GM18868 (cell line): ENCODE results near the gene HTR1D.

Experiments used
- ATAC-seq: cut with Tn5 transposase; IDR thresholded peaks from one replicate; pipeline ENCODE4 v1.9.1; 2021; ENCODE audit warnings: mild to moderate bottlenecking, moderate library complexity; ENCODE audit not compliant: unreplicated experiment

Gene HTR1D

GRCh38 chr1:23187637-23188036, 29.7 kb downstream of the HTR1D start:
- no peak for ATAC-seq

- ATAC-seq: no peak
Measured at GRCh38 chr1:23185381-23185780, 31.9 kb downstream of the HTR1D start.

GRCh38 chr1:23184212-23184934, 32.9 kb downstream of the HTR1D start:
- ATAC-seq: no peak

GRCh38 chr1:23179862-23180261, 37.4 kb downstream of the HTR1D start:
- ATAC-seq: no peak

GRCh38 chr1:23178950-23179349, 38.4 kb downstream of the HTR1D start:
- no peak for ATAC-seq

- ATAC-seq: no peak
Measured at GRCh38 chr1:23178414-23178813, 38.9 kb downstream of the HTR1D start.

GRCh38 chr1:23177438-23178380, 39.6 kb downstream of the HTR1D start:
- peak; percentile 71 for ATAC-seq

GRCh38 chr1:23177031-23177430, 40.3 kb downstream of the HTR1D start:
- ATAC-seq: no peak

GRCh38 chr1:23174426-23175110, 42.7 kb downstream of the HTR1D start:
- no peak for ATAC-seq

- no peak for ATAC-seq
Measured at GRCh38 chr1:23171181-23171755, 46.0 kb downstream of the HTR1D start.

GRCh38 chr1:23169727-23170335, 47.5 kb downstream of the HTR1D start:
- ATAC-seq: no peak

GRCh38 chr1:23169195-23169575, 48.1 kb downstream of the HTR1D start:
- ATAC-seq: no peak

GRCh38 chr1:23168445-23169194, 48.7 kb downstream of the HTR1D start, which contains the start of gene LUZP1:
TSS of gene LUZP1 (minus strand) at chr1:23168856.
- peak; percentile 73 for ATAC-seq

- no peak for ATAC-seq
Measured at GRCh38 chr1:23168079-23168444, 49.2 kb downstream of the HTR1D start.

- no peak for ATAC-seq
Measured at GRCh38 chr1:23167353-23168078, 49.8 kb downstream of the HTR1D start.

GRCh38 chr1:23166854-23167253, 50.4 kb downstream of the HTR1D start:
- ATAC-seq: no peak

GRCh38 chr1:23163395-23163794, 53.9 kb downstream of the HTR1D start:
- ATAC-seq: no peak

GRCh38 chr1:23159963-23160877, 57.1 kb downstream of the HTR1D start:
- no peak for ATAC-seq
